ENCODE measurements around the gene PRDX2.

The PRDX2 gene

GRCh38 chr19:12779162-12779993, 22.2 kb downstream of the PRDX2 start:
- TF ChIP-seq FOXP2 (optimal IDR thresholded peaks at IDR 0.05; ENCODE audit: borderline replicate concordance, extremely low read depth, extremely low read length, insufficient read depth) (peak; percentile 66), TAF1 (IDR thresholded peaks at IDR 0.05; ENCODE audit: borderline replicate concordance, insufficient read depth, low read length) (no peak)

GRCh38 chr19:12778905-12779161, 22.8 kb downstream of the PRDX2 start:
- no peak for TF ChIP-seq TAF1 (IDR thresholded peaks at IDR 0.05; ENCODE audit: borderline replicate concordance, insufficient read depth, low read length)
- TF ChIP-seq POLR2AphosphoS5 (IDR thresholded peaks at IDR 0.05; ENCODE audit: low read depth, low read length), result no peak
- no peak for TF ChIP-seq SIN3A (IDR thresholded peaks at IDR 0.05; ENCODE audit: borderline replicate concordance, insufficient read depth, low read length)
- TF ChIP-seq REST (IDR thresholded peaks at IDR 0.05; ENCODE audit: insufficient read depth in 1 of 2, low read depth in 2 of 2, low read length in 2 of 2), result no peak
- TF ChIP-seq FOXP2 (optimal IDR thresholded peaks at IDR 0.05; ENCODE audit: borderline replicate concordance, extremely low read depth, extremely low read length, insufficient read depth), result no peak

GRCh38 chr19:12778017-12778904, 23.3 kb downstream of the PRDX2 start:
- peak; percentile 28; the same call in 1 of the 2 replicates for TF ChIP-seq SIN3A (IDR thresholded peaks at IDR 0.05; ENCODE audit: borderline replicate concordance, insufficient read depth, low read length)
- TF ChIP-seq REST (IDR thresholded peaks at IDR 0.05; ENCODE audit: insufficient read depth in 1 of 2, low read depth in 2 of 2, low read length in 2 of 2), result no peak
- TF ChIP-seq FOXP2 (optimal IDR thresholded peaks at IDR 0.05; ENCODE audit: borderline replicate concordance, extremely low read depth, extremely low read length, insufficient read depth), result no peak
- peak; percentile 45; the same call in 1 of the 2 replicates for TF ChIP-seq POLR2AphosphoS5 (IDR thresholded peaks at IDR 0.05; ENCODE audit: low read depth, low read length)

- TF ChIP-seq TAF1 (IDR thresholded peaks at IDR 0.05; ENCODE audit: borderline replicate concordance, insufficient read depth, low read length) (no peak), POLR2AphosphoS5 (IDR thresholded peaks at IDR 0.05; ENCODE audit: low read depth, low read length) (no peak), SIN3A (IDR thresholded peaks at IDR 0.05; ENCODE audit: borderline replicate concordance, insufficient read depth, low read length) (no peak), FOXP2 (optimal IDR thresholded peaks at IDR 0.05; ENCODE audit: borderline replicate concordance, extremely low read depth, extremely low read length, insufficient read depth) (peak; percentile 48), REST (IDR thresholded peaks at IDR 0.05; ENCODE audit: insufficient read depth in 1 of 2, low read depth in 2 of 2, low read length in 2 of 2) (no peak)
Measured at GRCh38 chr19:12777217-12778016, 24.2 kb downstream of the PRDX2 start.

Measured in PFSK-1 (cell line).